GM12878 (cell line): ENCODE results near the gene MEIS1. TPM values are rescaled to one million over a fixed set of nuclear protein-coding genes. Genes with fewer than 3 reads are reported as not detected.

ENCODE experiments used
- ATAC-seq: fragments of 200-7000 bp; cut with Tn5 transposase; 3 replicates; pipeline ENCODE4 v1.9.1; 2020; ENCODE audit warnings: mild to moderate bottlenecking, moderate library complexity
- BruUV-seq: library from RNA; stranded (reverse); fragments of 400-500 nt; replicated peaks from 2 replicates; lab custom pipeline; 2021; lab: Mats Ljungman, UMichigan
- CTCF ChIA-PET: fragments of 300-600 bp; sonication (Branson Sonifier 250); formaldehyde crosslinking; extraction: SDS; loops from one replicate; lab custom pipeline; 2021; ENCODE audit warnings: inconsistent platforms; lab: Yijun Ruan, JAX
- POLR2A ChIA-PET: fragments of 350-600 bp; formaldehyde crosslinking; extraction: SDS; loops from one replicate; lab custom pipeline; 2021; ENCODE audit warnings: inconsistent platforms; lab: Charles Lee
- RAD21 ChIA-PET: fragments of 300-600 bp; sonication (Branson Sonifier 250); formaldehyde crosslinking; loops from one replicate; lab custom pipeline; 2023; ENCODE audit warnings: antibody characterized with exemption; ENCODE audit not compliant: unreplicated experiment; lab: Charles Lee
- SMC1A ChIA-PET: fragments of 300-600 bp; sonication (Branson Sonifier 250); formaldehyde crosslinking; loops from one replicate; lab custom pipeline; 2023; ENCODE audit not compliant: unreplicated experiment, uncharacterized antibody; lab: Charles Lee
- DNase-seq: peaks from one replicate; pipeline ENCODE4 v3.0.0-alpha.2; 2011; ENCODE audit warnings: low read depth, low spot score
- FAIRE-seq: peaks from 3 replicates; lab custom pipeline; 2011; peaks lifted over from hg19 to GRCh38; lab: Jason Lieb, UNC
- H2AFZ ChIP-seq: 2 replicates; pipeline ENCODE4 v1.6.0; 2011; ENCODE audit warnings: low read depth, low read length, control low read depth; ENCODE audit not compliant: control insufficient read depth
- H3K27ac ChIP-seq: 2 replicates; pipeline ENCODE4 v1.5.1; 2011; ENCODE audit warnings: control low read depth; ENCODE audit not compliant: control insufficient read depth, insufficient read depth
- H3K27me3 ChIP-seq, 2 experiments: replicated peaks in 1 of 2; 2 replicates each; pipeline versions ENCODE4 v1.6.0 to v1.6.1; 2011; ENCODE audit warnings: low read length in 1 of 2; ENCODE audit not compliant: control insufficient read depth in 2 of 2, insufficient read depth in 2 of 2
- H3K36me3 ChIP-seq, 2 experiments: 2 replicates each; pipeline ENCODE4 v1.5.1; 2011; ENCODE audit warnings: low read length in 1 of 2; ENCODE audit not compliant: control insufficient read depth in 2 of 2, insufficient read depth in 2 of 2
- H3K4me1 ChIP-seq: 2 replicates; pipeline ENCODE4 v1.6.1; 2011; ENCODE audit warnings: mild to moderate bottlenecking, low read length, moderate library complexity, mixed read lengths; ENCODE audit not compliant: control insufficient read depth, insufficient read depth
- H3K4me2 ChIP-seq: 2 replicates; pipeline ENCODE4 v1.6.0; 2011; ENCODE audit warnings: control low read depth; ENCODE audit not compliant: control insufficient read depth, insufficient read depth
- H3K4me3 ChIP-seq: fragments of 200-600 bp; sonication (generic); 2 replicates; pipeline ENCODE4 v1.5.1; 2016
- H3K79me2 ChIP-seq: 2 replicates; pipeline ENCODE4 v1.6.0; 2011; ENCODE audit warnings: low read length; ENCODE audit not compliant: control insufficient read depth, insufficient read depth
- H3K9ac ChIP-seq: 2 replicates; pipeline ENCODE4 v1.8.0; 2011; ENCODE audit warnings: low read length, control low read depth, mixed read lengths; ENCODE audit not compliant: control insufficient read depth, insufficient read depth
- H3K9me3 ChIP-seq: replicated peaks from 3 replicates; pipeline ENCODE4 v1.5.1; 2011; ENCODE audit warnings: mild to moderate bottlenecking, low read length; ENCODE audit not compliant: control insufficient read depth, insufficient read depth
- H4K20me1 ChIP-seq: 2 replicates; pipeline ENCODE4 v1.6.0; 2011; ENCODE audit not compliant: control insufficient read depth, insufficient read depth
- KAT2A ChIP-seq: conservative IDR thresholded peaks from 2 replicates; pipeline ENCODE4 v1.6.1; 2011; ENCODE audit warnings: low read depth, low read length; ENCODE audit not compliant: control insufficient read depth
- NFYB ChIP-seq: IDR thresholded peaks from 2 replicates; pipeline ENCODE4 v1.6.1; 2011; ENCODE audit warnings: low read depth, mild to moderate bottlenecking, low read length, improper control_type of control experiment, moderate library complexity; ENCODE audit not compliant: insufficient read depth
- PML ChIP-seq: IDR thresholded peaks from 2 replicates; pipeline ENCODE4 v1.6.1; 2012; ENCODE audit warnings: low read length, inconsistent platforms
- SREBF2 ChIP-seq: IDR thresholded peaks from 2 replicates; pipeline ENCODE4 v1.6.1; 2012; ENCODE audit warnings: mild to moderate bottlenecking, low read length
- WGBS: methylation state at CpG from one replicate; pipeline ENCODE4 v1.1.6; 2016; ENCODE audit warnings: low lambda C conversion rate; ENCODE audit not compliant: insufficient replicate concordance, insufficient coverage; ENCODE audit errors: missing lambda C conversion rate; 5-methylcytosine and 5-hydroxymethylcytosine counted together
- in situ Hi-C: fragments of 300-500 bp; cut with MboI; formaldehyde crosslinking; loops from 9 replicates; pipeline ENCODE4 v1.14.3; 2018; ENCODE audit warnings: mixed read lengths
- intact Hi-C: fragments of 100-400 bp; cut with micrococcal nuclease; formaldehyde crosslinking; loops from one replicate; pipeline ENCODE4 v1.14.2; 2022; ENCODE audit not compliant: unreplicated experiment
- polyA plus RNA-seq, 11 experiments: library from polyadenylated mRNA; depleted of rRNA in 4 of 11; unstranded in 6 of 11; stranded (reverse) in 5 of 11; fragments of >200 nt; fragmentation: Nextera tagmentation in 4 of 11; fragmentation: Illumina TruSeq in 1 of 11; extraction: Ambion mirVana in 4 of 11; extraction: Trizol in 1 of 11; gene quantifications; 1 replicate in 1 of 11; 2 replicates in 10 of 11; pipeline versions ENCODE4 v1.2.1 to v1.2.3, GENCODE V29; 2011 to 2016; ENCODE audit warnings: inconsistent platforms in 2 of 11, missing spikeins in 2 of 11, low read depth in 1 of 11
- total RNA-seq, 4 experiments: library from RNA; depleted of rRNA in 3 of 4; stranded (reverse); fragments of >200 nt in 3 of 4; fragmentation: Illumina TruSeq in 1 of 4; extraction: Trizol in 1 of 4; gene quantifications; 2 replicates each; pipeline versions ENCODE4 v1.2.1 to v1.2.3, GENCODE V29; 2013 to 2021

The MEIS1 gene
- total and polyA plus RNA-seq, 10 of the 15 experiments (the other 5 are each of a cell fraction or from before 2014, with no cell fraction given): 0.04 to 0.31 (median 0.14) TPM; not detected in 6

DNA sequence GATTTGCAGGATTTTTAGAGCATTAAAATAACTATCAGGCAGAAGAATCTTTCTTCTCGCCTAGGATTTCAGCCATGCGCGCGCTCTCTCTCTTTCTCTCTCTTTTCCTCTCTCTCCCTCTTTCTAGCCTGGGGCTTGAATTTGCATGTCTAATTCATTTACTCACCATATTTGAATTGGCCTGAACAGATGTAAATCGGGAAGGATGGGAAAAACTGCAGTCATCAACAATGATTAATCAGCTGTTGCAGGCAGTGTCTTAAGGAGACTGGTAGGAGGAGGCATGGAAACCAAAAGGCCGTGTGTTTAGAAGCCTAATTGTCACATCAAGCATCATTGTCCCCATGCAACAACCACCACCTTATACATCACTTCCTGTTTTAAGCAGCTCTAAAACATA, 137.0 kb downstream of the MEIS1 start:
- no peaks in the 10 kb centered on the region for H3K9me3 ChIP-seq
- POLR2A ChIA-PET: no interaction called here
- no peak overlapping the region for H2AFZ ChIP-seq
- H3K4me2 ChIP-seq: no peak overlapping the region
- H4K20me1 ChIP-seq: no peaks in the 10 kb centered on the region
- no TSS peak for BruUV-seq
- in situ Hi-C loops (no loop called here), intact Hi-C loops (no loop called here)
- WGBS: 58% methylated on average over 6 of the region's 6 CpGs
- H3K36me3 ChIP-seq: no peaks in the 10 kb centered on the region
- DNase-seq (no peak), FAIRE-seq (no peak), ATAC-seq (no peak)
- H3K79me2 ChIP-seq: no peaks in the 10 kb centered on the region
- CTCF ChIA-PET: no interaction called here
- RAD21 ChIA-PET: no interaction called here
- TF ChIP-seq SREBF2 (no peak), PML (no peak)
- SMC1A ChIA-PET: no interaction called here
- H3K27ac ChIP-seq: no peak overlapping the region
- no peak overlapping the region for H3K4me3 ChIP-seq
- H3K27me3 ChIP-seq: peaks cover 1 to 3% of the 10 kb centered on the region in 2 experiments; a peak in 3 of 4 replicates
- H3K9ac ChIP-seq: no peak overlapping the region
- no peaks in the 10 kb centered on the region for H3K4me1 ChIP-seq

GRCh38 chr2:66572391-66572790, 137.5 kb downstream of the MEIS1 start:
- no peak overlapping the region for H3K9ac ChIP-seq
- RAD21 ChIA-PET: no interaction called here
- H3K9me3 ChIP-seq: no peaks in the 10 kb centered on the region
- no peak overlapping the region for H3K27ac ChIP-seq
- SMC1A ChIA-PET: no interaction called here
- H3K79me2 ChIP-seq: no peaks in the 10 kb centered on the region
- CTCF ChIA-PET: no interaction called here
- in situ Hi-C loops (no loop called here), intact Hi-C loops (no loop called here)
- POLR2A ChIA-PET: no interaction called here
- ATAC-seq: no peak
- H3K4me3 ChIP-seq: no peak overlapping the region
- WGBS: 69% methylated on average over 3 of the region's 3 CpGs
- no peak overlapping the region for H2AFZ ChIP-seq
- no peaks in the 10 kb centered on the region for H4K20me1 ChIP-seq
- no TSS peak for BruUV-seq
- H3K27me3 ChIP-seq: peaks cover 3 to 4% of the 10 kb centered on the region in 2 experiments; a peak in 3 of 4 replicates
- H3K4me1 ChIP-seq: no peaks in the 10 kb centered on the region
- TF ChIP-seq NFYB (no peak), KAT2A (no peak)
- TF ChIP-seq, all 136 proteins: peak for 0
- Histone ChIP-seq H3K4me2 (no peak overlapping the region), H3K36me3 (no peaks in the 10 kb centered on the region)
- DNase-seq (no peak), FAIRE-seq (no peak)
